Measurements from ENCODE around the gene PPM1H. TPM values are rescaled to one million over a fixed set of nuclear protein-coding genes. Genes with fewer than 3 reads are reported as not detected.
A peak's percentile ranks its signal among the peaks of the same experiment; 100 is the strongest.

The PPM1H gene
- total RNA-seq, 1 donor from 2014 or later: 0.79 TPM

DNA sequence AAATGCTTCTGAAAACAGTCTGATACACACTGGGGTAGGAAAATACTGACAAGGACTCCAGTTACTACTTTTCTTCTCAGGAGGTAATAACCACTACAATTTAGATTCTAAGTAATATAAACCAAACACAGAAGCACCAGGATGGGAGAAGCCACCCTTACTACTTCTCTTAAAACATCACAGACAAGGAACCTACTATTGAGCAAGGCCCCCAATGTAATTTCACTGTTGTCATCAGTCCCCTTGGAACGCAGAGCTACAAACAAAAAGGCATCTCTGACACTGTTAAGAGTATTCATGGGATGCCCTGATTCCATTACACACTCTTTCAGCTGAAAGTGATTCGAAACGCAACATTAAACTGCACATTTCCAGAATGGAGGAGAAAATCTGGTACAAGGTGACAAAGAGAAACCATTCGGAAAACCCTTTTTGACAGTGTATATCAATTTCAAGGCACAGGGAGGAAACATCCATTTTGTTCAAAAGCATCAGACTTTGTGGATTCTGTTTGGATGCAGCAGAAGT, 185.9 kb downstream of the PPM1H start:
- DNase-seq (ENCODE audit: low read depth) (no peak), FAIRE-seq (no peak)
- no peaks in the 10 kb centered on the region for H3K36me3 ChIP-seq (ENCODE audit: control insufficient read depth, insufficient read depth, low read length)
- no peaks in the 10 kb centered on the region for H3K27me3 ChIP-seq (ENCODE audit: control insufficient read depth, insufficient read depth, low read length)
- TF ChIP-seq, protein P1, sequence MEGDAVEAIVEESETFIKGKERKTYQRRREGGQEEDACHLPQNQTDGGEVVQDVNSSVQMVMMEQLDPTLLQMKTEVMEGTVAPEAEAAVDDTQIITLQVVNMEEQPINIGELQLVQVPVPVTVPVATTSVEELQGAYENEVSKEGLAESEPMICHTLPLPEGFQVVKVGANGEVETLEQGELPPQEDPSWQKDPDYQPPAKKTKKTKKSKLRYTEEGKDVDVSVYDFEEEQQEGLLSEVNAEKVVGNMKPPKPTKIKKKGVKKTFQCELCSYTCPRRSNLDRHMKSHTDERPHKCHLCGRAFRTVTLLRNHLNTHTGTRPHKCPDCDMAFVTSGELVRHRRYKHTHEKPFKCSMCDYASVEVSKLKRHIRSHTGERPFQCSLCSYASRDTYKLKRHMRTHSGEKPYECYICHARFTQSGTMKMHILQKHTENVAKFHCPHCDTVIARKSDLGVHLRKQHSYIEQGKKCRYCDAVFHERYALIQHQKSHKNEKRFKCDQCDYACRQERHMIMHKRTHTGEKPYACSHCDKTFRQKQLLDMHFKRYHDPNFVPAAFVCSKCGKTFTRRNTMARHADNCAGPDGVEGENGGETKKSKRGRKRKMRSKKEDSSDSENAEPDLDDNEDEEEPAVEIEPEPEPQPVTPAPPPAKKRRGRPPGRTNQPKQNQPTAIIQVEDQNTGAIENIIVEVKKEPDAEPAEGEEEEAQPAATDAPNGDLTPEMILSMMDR (IDR thresholded peaks at IDR 0.05; ENCODE audit: insufficient read depth, low read length, severe bottlenecking): no peak
- no peak overlapping the region for H3K4me3 ChIP-seq (ENCODE audit: low read depth, low read length)

DNA sequence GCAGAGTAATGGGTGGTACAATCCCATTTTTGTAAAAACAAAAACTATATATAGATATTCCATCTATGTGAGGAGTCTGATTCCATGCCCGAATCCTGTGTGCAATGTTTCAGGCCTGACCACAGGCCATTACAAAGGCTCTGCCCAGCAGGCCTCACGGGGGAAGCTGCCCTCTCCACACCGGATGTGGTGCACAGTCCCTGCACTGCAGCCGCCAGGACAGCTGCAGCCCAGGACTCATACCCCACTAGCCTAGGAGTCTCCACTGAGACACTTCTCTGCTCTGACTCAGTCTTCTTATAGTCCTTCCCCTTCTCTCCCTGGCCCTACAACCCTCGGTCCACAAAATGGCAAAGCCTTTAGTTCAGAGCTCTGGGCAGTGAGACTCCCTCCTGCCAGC, 190.4 kb downstream of the PPM1H start:
- no peaks in the 10 kb centered on the region for H3K27me3 ChIP-seq (ENCODE audit: control insufficient read depth, insufficient read depth, low read length)

DNA sequence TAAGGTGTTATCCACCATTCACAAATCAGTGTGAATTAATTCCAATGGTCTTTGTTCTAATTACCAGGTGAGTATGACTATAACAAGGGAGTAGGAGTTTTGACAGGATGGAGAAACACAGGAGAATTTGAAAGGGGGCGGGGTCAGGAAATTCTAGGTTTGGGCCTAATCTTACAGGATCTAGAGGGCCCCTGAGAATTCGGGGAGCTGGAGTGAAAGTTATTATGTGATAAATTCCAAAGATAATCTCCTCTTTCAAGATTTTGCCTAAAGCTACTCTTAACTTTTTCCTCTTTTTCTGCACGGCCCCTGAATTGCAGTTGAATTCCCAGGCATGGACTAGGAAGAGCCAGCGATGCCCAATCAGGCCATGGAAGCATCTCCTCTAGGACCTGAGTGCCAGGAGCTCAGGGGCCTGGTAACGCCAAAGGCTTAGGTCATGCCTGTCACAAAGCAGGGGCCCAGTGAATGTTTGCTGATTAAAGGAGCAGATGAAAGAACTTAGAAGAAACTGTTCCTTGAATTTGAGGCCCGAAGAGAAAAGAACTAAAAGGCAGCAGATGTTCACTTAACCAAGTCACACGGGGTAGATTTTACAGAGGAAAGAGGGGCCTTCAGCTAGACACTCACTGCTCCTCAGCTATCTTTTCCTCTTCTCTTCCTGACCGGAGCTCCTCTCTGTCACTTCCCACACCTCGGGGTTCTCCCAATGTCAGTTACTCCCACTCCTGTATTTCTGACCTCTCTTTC, 195.5 kb downstream of the PPM1H start:
- FAIRE-seq: no peak

More for the DNA sequence above, 190.4 kb downstream of the PPM1H start:
- no peaks in the 10 kb centered on the region for H3K36me3 ChIP-seq (ENCODE audit: control insufficient read depth, insufficient read depth, low read length)
- DNase-seq (ENCODE audit: low read depth) (no peak), FAIRE-seq (no peak)
- TF ChIP-seq, protein P1 (IDR thresholded peaks at IDR 0.05; ENCODE audit: insufficient read depth, low read length, severe bottlenecking): no peak
- no peak overlapping the region for H3K4me3 ChIP-seq (ENCODE audit: low read depth, low read length)

DNA sequence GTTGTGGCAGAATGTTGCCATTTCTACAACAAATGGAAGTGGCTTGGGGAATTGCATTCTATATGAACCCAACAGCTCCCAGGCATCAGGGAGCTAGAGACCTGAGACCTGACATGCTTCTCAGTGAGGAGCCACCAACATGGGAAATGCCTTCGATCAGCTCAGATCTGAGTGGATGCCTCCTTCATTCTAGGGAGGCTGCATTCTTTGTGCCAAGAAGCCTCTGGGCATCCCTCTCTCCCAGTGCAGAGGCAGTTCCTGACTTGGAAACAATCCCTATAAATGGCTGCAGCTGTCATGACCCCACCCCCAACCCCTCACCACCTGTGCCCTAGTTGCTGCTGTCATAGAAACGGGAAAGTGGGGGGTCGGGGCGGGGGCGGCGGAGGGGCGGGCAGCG, 196.3 kb downstream of the PPM1H start:
- no peak for DNase-seq (ENCODE audit: low read depth)
- no peak for FAIRE-seq
- Histone ChIP-seq H3K4me3 (ENCODE audit: low read depth, low read length) (no peak overlapping the region), H3K36me3 (ENCODE audit: control insufficient read depth, insufficient read depth, low read length) (no peaks in the 10 kb centered on the region), H3K27me3 (ENCODE audit: control insufficient read depth, insufficient read depth, low read length) (no peaks in the 10 kb centered on the region)
- TF ChIP-seq, protein P1 (IDR thresholded peaks at IDR 0.05; ENCODE audit: insufficient read depth, low read length, severe bottlenecking): no peak

More for the DNA sequence above, 195.5 kb downstream of the PPM1H start:
- H3K36me3 ChIP-seq (ENCODE audit: control insufficient read depth, insufficient read depth, low read length): no peaks in the 10 kb centered on the region
- TF ChIP-seq, protein P1 (IDR thresholded peaks at IDR 0.05; ENCODE audit: insufficient read depth, low read length, severe bottlenecking): no peak
- no peak for DNase-seq (ENCODE audit: low read depth)
- no peaks in the 10 kb centered on the region for H3K27me3 ChIP-seq (ENCODE audit: control insufficient read depth, insufficient read depth, low read length)
- no peak overlapping the region for H3K4me3 ChIP-seq (ENCODE audit: low read depth, low read length)

DNA sequence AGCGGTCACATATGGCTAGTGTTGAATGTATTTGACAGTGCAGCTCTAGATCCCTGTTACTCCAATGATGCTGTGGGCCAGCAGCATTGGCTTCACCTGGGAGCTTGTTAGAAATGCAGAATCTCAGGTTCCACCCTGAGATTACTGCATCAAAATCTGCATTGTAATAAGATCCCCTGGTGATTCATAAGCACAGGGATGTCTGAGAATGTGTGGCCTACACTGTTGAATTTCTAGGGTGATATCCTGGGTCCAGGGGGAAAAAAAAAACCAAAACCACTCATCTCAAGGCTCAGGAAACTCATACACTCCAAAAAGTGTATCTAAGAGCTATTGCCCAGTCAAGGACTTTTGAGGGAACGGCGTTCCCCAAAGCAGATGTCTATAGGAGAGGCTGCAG, 196.8 kb downstream of the PPM1H start:
- FAIRE-seq (no peak), DNase-seq (ENCODE audit: low read depth) (peak; percentile 27)
- no peaks in the 10 kb centered on the region for H3K27me3 ChIP-seq (ENCODE audit: control insufficient read depth, insufficient read depth, low read length)
- H3K4me3 ChIP-seq (ENCODE audit: low read depth, low read length): no peak overlapping the region
- no peaks in the 10 kb centered on the region for H3K36me3 ChIP-seq (ENCODE audit: control insufficient read depth, insufficient read depth, low read length)
- TF ChIP-seq, protein P1 (IDR thresholded peaks at IDR 0.05; ENCODE audit: insufficient read depth, low read length, severe bottlenecking): no peak
